ENCODE measurements around the gene CTU2.

The CTU2 gene

DNA sequence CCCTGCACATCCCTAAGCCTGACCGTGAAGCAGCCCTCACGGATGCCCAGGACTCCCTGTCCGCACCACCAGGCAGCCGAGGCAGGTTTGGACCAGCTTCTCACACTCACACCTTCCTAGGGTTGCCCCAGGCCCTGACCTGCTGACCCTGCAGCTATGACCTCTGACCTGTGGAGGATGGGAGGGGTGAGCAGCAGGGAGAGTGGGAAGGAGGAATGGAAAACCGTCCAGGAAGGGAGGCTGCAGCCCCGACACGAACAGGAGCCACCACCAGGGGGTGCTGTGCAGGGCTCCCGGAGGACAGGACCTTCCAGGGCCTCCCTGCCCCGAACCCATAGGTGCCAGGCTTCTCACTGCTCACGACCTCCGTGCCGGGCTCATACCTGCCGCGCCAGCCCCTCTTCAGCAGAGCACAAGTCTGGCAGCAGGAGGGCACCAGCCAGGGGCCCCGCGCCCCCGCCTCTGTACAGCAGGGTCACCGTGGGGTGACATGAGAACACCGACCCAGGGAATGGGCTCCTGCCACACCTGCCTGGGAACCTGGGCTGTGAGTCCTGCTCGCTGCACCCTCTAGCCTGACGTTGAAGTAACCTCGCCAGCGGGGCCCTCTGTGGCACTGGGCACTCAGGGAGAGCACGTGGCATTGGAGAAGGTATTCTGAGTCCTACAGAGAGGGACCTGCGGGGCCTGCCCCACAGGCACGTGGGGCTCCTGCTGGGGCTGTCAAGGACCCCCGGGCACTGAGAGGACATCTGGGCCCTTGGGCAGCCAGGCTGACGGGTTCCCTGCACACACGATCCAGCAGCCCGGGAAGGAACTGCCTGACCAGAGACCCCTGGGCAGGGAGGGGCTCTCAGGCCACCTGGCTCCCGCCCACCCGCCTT, 37.6 kb downstream of the CTU2 start:
- peak; percentile 89 for ATAC-seq
- TF ChIP-seq, protein P1, sequence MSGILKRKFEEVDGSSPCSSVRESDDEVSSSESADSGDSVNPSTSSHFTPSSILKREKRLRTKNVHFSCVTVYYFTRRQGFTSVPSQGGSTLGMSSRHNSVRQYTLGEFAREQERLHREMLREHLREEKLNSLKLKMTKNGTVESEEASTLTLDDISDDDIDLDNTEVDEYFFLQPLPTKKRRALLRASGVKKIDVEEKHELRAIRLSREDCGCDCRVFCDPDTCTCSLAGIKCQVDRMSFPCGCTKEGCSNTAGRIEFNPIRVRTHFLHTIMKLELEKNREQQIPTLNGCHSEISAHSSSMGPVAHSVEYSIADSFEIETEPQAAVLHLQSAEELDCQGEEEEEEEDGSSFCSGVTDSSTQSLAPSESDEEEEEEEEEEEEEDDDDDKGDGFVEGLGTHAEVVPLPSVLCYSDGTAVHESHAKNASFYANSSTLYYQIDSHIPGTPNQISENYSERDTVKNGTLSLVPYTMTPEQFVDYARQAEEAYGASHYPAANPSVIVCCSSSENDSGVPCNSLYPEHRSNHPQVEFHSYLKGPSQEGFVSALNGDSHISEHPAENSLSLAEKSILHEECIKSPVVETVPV (CRISPR knock-in tag; IDR thresholded peaks at IDR 0.05), result no peak
- TF ChIP-seq ARNTL (CRISPR knock-in tag; IDR thresholded peaks at IDR 0.05; ENCODE audit: borderline replicate concordance, low read depth) (no peak), ZNF8 (CRISPR knock-in tag; IDR thresholded peaks at IDR 0.05) (no peak), BACH2 (CRISPR knock-in tag; IDR thresholded peaks at IDR 0.05; ENCODE audit: borderline replicate concordance) (no peak), ZNF70 (CRISPR knock-in tag; IDR thresholded peaks at IDR 0.05) (no peak), ZFP3 (CRISPR knock-in tag; IDR thresholded peaks at IDR 0.05) (no peak), PPARA (CRISPR knock-in tag; IDR thresholded peaks at IDR 0.05; ENCODE audit: borderline replicate concordance) (no peak), OSR1 (CRISPR knock-in tag; IDR thresholded peaks at IDR 0.05) (no peak), SNAI2 (CRISPR knock-in tag; IDR thresholded peaks at IDR 0.05) (no peak)
- TF ChIP-seq, protein P2, sequence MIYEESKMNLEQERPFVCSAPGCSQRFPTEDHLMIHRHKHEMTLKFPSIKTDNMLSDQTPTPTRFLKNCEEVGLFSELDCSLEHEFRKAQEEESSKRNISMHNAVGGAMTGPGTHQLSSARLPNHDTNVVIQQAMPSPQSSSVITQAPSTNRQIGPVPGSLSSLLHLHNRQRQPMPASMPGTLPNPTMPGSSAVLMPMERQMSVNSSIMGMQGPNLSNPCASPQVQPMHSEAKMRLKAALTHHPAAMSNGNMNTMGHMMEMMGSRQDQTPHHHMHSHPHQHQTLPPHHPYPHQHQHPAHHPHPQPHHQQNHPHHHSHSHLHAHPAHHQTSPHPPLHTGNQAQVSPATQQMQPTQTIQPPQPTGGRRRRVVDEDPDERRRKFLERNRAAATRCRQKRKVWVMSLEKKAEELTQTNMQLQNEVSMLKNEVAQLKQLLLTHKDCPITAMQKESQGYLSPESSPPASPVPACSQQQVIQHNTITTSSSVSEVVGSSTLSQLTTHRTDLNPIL (CRISPR knock-in tag; IDR thresholded peaks at IDR 0.05; ENCODE audit: low read depth), result no peak
- TF ChIP-seq, protein P3, sequence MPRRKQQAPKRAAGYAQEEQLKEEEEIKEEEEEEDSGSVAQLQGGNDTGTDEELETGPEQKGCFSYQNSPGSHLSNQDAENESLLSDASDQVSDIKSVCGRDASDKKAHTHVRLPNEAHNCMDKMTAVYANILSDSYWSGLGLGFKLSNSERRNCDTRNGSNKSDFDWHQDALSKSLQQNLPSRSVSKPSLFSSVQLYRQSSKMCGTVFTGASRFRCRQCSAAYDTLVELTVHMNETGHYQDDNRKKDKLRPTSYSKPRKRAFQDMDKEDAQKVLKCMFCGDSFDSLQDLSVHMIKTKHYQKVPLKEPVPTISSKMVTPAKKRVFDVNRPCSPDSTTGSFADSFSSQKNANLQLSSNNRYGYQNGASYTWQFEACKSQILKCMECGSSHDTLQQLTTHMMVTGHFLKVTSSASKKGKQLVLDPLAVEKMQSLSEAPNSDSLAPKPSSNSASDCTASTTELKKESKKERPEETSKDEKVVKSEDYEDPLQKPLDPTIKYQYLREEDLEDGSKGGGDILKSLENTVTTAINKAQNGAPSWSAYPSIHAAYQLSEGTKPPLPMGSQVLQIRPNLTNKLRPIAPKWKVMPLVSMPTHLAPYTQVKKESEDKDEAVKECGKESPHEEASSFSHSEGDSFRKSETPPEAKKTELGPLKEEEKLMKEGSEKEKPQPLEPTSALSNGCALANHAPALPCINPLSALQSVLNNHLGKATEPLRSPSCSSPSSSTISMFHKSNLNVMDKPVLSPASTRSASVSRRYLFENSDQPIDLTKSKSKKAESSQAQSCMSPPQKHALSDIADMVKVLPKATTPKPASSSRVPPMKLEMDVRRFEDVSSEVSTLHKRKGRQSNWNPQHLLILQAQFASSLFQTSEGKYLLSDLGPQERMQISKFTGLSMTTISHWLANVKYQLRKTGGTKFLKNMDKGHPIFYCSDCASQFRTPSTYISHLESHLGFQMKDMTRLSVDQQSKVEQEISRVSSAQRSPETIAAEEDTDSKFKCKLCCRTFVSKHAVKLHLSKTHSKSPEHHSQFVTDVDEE (CRISPR knock-in tag; IDR thresholded peaks at IDR 0.05), result no peak

DNA sequence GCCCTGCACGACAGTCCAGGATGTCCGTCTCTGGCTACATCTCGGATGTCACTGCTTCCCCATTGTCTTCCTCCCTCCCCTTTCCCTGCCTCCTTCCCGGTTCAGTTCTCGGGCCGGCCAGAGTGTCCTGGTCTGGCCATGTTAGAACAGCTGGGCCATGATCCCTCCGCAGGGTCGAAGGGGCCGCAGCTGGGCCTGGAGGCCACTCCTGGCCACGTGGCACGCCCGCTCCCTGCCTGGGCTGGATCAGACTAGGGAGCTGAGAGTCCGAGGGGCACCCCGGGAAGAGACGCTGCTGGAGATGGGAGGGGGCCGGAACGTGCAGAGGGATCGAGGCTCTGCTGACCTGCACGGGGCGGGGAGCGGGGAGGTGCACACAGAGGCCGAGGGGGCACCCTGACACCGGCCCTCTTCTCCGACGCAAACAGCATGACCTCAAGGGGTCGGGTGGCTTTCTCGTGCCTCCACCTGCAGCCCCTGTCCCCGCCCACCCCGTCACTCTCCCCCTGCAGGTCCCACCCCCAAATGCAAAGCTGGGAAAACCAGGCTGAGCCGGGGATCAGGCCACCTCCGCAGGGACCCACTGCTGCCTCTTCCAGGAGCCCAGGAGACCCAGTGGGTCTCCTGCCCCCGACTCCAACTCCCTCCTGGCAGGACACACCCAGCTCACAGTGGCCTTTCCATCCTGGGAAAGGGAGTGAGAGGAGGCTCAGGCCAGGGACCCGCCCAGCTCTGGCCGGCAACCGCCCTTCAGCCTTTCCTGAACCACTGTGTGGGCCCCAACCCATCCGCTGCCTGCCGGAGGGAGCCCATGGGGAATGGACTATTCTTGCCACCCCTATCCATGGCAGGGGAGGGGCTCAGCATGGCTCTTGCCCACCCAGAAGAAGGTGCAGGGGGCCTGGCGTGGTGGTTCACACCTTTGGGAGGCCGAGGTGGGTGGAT, 38.5 kb downstream of the CTU2 start:
- no peak for ATAC-seq
- no peak for TF ChIP-seq ZC3H10 (CRISPR knock-in tag; IDR thresholded peaks at IDR 0.05)
- TF ChIP-seq ZFP3 (CRISPR knock-in tag; IDR thresholded peaks at IDR 0.05), result no peak
- TF ChIP-seq ARNTL (CRISPR knock-in tag; IDR thresholded peaks at IDR 0.05; ENCODE audit: borderline replicate concordance, low read depth), result no peak
- no peak for TF ChIP-seq SNAI2 (CRISPR knock-in tag; IDR thresholded peaks at IDR 0.05)
- TF ChIP-seq ESRRG (CRISPR knock-in tag; IDR thresholded peaks at IDR 0.05), result no peak
- TF ChIP-seq, protein P4, sequence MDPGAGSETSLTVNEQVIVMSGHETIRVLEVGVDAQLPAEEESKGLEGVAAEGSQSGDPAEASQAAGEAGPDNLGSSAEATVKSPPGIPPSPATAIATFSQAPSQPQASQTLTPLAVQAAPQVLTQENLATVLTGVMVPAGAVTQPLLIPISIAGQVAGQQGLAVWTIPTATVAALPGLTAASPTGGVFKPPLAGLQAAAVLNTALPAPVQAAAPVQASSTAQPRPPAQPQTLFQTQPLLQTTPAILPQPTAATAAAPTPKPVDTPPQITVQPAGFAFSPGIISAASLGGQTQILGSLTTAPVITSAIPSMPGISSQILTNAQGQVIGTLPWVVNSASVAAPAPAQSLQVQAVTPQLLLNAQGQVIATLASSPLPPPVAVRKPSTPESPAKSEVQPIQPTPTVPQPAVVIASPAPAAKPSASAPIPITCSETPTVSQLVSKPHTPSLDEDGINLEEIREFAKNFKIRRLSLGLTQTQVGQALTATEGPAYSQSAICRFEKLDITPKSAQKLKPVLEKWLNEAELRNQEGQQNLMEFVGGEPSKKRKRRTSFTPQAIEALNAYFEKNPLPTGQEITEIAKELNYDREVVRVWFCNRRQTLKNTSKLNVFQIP (CRISPR knock-in tag; IDR thresholded peaks at IDR 0.05; ENCODE audit: borderline replicate concordance, low read depth), result no peak
- TF ChIP-seq ZNF8 (CRISPR knock-in tag; IDR thresholded peaks at IDR 0.05), result no peak
- no peak for TF ChIP-seq ZNF70 (CRISPR knock-in tag; IDR thresholded peaks at IDR 0.05)
- no peak for TF ChIP-seq OSR1 (CRISPR knock-in tag; IDR thresholded peaks at IDR 0.05)
- TF ChIP-seq GLIS3 (CRISPR knock-in tag; IDR thresholded peaks at IDR 0.05), result no peak
- TF ChIP-seq RARB (CRISPR knock-in tag; IDR thresholded peaks at IDR 0.05), result no peak
- no peak for TF ChIP-seq TCF4 (CRISPR knock-in tag; IDR thresholded peaks at IDR 0.05; ENCODE audit: borderline replicate concordance)
- TF ChIP-seq PPARA (CRISPR knock-in tag; IDR thresholded peaks at IDR 0.05; ENCODE audit: borderline replicate concordance), result no peak
- TF ChIP-seq ISL1 (CRISPR knock-in tag; IDR thresholded peaks at IDR 0.05), result no peak
- TF ChIP-seq, protein P3 (CRISPR knock-in tag; IDR thresholded peaks at IDR 0.05), result no peak
- TF ChIP-seq TOX (CRISPR knock-in tag; IDR thresholded peaks at IDR 0.05; ENCODE audit: borderline replicate concordance), result no peak
- TF ChIP-seq, protein P1 (CRISPR knock-in tag; IDR thresholded peaks at IDR 0.05), result no peak
- TF ChIP-seq, protein P2 (CRISPR knock-in tag; IDR thresholded peaks at IDR 0.05; ENCODE audit: low read depth), result no peak
- no peak for TF ChIP-seq ZFP30 (CRISPR knock-in tag; IDR thresholded peaks at IDR 0.05)
- TF ChIP-seq ZNF565 (CRISPR knock-in tag; conservative IDR thresholded peaks at IDR 0.05; ENCODE audit: low read depth), result no peak
